Inflammatory macrophage (primary cell): Measurements from ENCODE around the gene SSU72.

ENCODE experiments used
- DNase-seq, 2 donors: peaks; one replicate each; pipeline ENCODE4 v3.0.0-alpha.2; 2020 to 2022

SSU72 gene

GRCh38 chr1:1610796-1611195 is 36.1 kb upstream of the SSU72 start:
- no peak for DNase-seq

DNA sequence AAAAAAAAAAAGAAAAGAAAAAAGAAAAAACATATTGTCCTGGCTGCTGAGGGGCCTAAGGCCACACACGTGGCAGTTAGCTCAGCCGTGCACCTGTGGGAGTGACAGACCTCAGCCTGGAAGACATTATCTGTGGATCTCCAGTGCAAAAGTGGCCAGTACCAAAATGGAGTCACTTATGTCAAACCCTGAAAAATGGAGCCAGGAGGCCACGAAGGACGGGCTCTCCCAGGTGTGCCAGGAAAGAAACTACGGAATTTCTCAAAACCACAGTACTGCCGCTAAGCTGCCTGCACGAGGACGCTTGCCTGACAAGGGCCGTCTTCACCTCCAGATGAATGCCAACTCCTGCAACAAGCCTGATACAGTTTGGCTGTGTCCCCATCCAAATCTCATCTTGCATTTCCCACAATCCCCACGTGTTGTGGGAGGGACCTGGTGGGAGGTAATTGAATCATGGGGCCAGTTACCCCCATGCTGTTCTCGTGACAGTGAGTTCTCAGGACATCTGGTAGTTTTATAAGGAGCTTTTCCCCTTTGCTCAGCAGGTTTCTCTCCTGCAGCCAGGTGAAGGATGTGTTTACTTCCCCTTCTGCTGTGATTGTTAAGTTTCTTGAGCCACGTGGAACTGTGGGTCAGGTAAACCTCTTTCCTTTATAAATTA is 35.3 kb upstream of the SSU72 start:
- DNase-seq, result peak; percentile 5 to 32

DNA sequence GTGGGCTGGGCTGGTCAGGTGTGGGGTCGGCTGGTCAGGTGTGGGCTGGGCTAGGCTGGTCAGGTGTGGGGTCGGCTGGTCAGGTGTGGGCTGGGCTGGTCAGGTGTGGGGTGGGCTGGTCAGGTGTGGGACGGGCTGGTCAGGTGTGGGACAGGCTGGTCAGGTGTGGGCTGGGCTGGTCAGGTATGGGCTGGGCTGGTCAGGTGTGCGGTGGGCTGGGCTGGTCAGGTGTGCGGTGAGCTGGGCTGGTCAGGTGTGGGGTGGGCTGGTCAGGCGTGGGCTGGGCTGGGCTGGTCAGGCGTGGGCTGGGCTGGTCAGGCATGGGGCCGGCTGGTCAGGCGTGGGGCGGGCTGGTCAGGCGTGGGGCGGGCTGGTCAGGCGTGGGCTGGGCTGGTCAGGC is 31.6 kb upstream of the SSU72 start:
- no peak for DNase-seq

GRCh38 chr1:1605724-1606123 is 31.1 kb upstream of the SSU72 start:
- no peak for DNase-seq

GRCh38 chr1:1605034-1605591 is 30.4 kb upstream of the SSU72 start:
- no peak for DNase-seq

DNA sequence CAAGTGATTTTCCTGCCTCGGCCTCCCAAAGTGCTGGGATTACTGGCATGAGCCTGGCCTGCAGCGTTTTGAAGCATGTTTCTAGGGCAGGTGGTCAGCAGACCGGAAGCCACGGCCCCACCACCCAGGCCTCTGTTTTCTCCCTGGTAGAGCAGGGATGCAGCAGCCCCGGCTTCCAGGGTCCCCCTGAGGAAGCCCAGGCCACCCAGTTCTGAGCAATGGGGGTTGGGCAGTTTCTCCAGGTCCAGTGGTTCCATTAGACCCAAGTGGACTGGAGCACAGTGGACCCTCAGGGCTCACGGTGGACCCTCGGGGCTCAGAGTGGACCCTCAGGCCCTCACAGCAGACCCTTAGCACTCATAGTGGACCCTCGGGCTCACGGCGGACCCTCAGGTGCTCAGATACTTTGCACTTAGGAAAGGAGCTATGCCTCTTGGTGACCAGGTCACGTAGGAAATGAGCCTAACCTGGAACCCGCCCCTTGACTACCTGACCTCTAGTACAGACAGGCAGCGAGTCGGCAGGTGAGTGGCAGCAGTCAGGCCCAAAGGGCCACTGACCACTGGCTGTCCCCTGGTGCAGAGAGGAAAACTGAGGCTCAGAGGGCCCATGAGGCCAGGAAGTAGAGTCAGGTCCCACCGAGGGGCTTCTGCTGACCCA is 29.8 kb upstream of the SSU72 start:
- DNase-seq, result no peak

- DNase-seq, result no peak
These were observed 29.2 kb upstream of the SSU72 start for GRCh38 chr1:1603671-1604373.

- no peak for DNase-seq
These were observed 28.4 kb upstream of the SSU72 start for GRCh38 chr1:1602968-1603506.

GRCh38 chr1:1602304-1602967 is 27.8 kb upstream of the SSU72 start:
- no peak for DNase-seq

- DNase-seq, result no peak
These were observed 27.1 kb upstream of the SSU72 start for GRCh38 chr1:1601564-1602303.

- DNase-seq, result no peak
These were observed 26.3 kb upstream of the SSU72 start for GRCh38 chr1:1600861-1601563.

DNA sequence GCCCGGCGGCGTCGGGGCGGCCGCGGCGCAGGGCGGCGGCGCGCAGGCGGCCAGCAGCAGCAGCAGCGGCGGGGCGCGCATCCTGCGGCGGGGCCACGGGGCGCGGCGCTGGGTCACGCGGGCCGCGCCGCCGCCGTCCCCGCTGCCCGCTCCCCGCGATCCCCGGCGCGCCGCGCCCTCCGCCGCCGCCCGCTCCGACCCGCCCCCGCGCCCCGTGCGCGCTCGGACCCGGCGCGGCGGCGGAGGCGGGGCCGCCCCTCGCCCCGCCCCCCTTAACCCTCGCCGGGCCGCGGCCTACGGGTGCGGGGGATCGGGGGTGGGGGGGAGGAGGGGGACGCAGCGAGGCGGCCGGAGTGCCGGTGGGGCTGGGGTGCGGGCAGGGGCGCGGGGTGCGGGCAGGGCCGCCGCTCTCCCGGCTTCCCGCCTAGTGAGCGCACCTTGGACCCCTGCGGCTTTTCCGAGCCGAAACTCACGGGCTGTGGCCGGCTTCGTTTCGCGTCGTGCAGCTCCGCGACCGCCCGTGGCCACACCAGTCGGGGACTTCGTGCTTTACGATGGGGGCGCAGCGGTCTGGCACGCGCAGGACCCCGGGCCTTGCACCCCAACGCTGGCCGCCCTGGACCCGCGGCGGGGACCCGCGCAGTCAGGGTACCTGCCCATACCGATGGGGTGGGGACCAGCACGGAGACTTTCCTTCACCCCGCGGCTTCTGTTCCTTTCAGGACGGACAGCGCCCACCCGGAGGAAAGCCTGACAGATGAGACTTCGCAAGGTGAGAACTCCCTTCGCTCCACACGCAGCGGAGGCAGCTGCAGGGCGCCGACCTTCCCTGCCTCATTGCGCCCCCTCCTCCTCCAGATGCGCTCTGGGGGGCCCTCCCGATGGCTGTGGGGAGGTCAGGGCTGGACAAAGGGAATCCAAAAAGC is 25.5 kb upstream of the SSU72 start, which contains the start of gene FNDC10:
Gene FNDC10, minus strand, starts transcription at position 201 of the 926 bp plus-strand sequence. Its CDS starts 120 bp downstream, at position 81.
- peak in 1 of 2 donors; percentile 35 for DNase-seq

GRCh38 chr1:1599030-1599934 is 24.6 kb upstream of the SSU72 start:
- peak; percentile 59 to 73 for DNase-seq

DNA sequence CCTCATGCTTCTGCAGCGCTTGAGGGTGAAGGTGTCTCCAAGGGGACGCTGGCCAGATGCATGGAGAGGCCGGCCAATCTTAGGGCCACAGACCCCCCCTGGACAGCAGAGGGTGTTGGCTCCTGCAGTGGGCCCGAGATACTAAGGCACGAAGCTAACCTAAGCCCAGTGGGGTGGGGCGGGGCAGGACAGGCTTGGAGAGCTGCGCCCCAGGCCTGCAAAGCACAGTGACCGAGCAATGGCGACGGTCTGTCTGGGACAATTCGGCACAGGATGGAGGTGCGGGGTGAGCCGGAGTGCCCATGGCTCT is 24.0 kb upstream of the SSU72 start:
- no peak for DNase-seq

- DNase-seq, result no peak
These were observed 23.5 kb upstream of the SSU72 start for GRCh38 chr1:1598051-1598719.

DNA sequence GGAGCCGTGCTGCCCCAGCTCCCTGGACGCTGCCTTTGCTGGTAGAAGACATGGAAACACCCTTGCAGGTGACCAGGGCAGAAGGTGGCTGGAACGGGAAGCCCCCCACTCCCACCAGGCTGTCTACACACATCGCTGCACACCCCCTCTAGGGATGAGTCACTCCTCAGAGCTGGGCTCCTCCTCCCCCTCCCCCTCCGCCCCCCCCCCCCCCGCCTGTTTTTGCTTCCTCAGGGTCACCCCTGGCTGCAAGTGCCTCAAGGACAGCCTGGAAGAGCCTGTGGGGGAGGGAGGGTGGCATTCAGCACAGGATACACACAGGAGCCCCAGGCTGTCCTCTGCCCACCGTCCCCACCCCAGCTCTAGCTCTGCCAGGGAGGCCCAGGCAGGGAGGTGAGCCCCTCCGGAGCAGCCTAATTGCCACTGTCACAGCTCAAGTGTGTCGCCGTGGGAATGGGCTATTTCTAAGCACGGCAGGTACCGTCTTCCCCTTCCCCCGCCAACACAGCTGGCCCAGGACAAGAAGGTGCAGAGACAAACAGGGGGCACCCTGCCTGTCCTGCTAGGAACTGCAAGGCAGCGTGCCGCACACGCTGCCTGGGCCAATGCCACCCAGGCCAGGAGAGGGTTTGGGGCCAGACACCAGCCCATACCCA is 22.7 kb upstream of the SSU72 start:
- peak in 1 of 2 donors; percentile 10 for DNase-seq

DNA sequence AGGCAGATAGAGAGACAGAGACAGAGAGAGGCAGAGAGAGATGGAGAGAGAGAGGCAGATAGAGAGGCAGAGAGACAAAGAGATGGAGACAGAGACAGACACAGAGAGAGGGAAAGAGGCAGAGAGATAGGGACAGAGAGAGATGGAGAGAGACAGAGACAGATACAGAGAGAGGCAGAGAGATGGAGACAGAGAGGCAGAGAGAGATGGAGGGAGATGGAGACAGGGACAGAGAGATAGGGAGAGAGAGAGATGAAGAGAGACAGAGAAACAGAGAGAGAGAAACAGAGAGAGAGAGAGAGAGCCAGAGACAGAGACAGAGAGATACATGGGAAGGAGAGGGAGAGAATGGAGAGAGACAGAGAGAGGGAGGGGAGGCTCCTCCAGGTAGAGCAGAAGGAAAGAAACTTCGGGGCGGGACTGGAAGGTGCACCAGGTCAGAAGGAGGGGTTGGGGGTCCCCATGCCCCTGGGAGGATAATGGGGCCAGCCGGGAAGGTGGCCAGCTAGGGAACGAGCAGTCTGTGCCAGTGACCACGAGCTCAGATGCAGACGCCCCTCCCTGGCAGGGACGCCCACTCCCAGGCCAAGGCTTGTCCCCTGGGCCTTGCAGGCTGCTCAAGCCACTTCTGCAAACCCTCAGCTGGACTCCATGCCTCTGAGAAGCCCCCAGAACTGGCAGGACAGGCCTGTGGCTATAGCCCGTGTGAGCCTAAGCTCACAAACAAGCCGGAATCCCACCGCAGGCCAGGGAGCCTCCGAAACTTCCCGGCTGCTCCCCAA is 22.0 kb upstream of the SSU72 start:
- peak; percentile 28 to 47 for DNase-seq
